IPS-11a (cell line): ENCODE results near the gene GPN2.
"Not testable (repeated sequence)": the region's sequence is repeated elsewhere in the genome, so short reads cannot be mapped to it uniquely, and the experiment has no call there.

Source experiments
- H3K4me3 ChIP-seq: one replicate; pipeline ENCODE4 v1.5.1; 2013; ENCODE audit warnings: low read depth, low read length, control low read depth

The GPN2 gene

DNA sequence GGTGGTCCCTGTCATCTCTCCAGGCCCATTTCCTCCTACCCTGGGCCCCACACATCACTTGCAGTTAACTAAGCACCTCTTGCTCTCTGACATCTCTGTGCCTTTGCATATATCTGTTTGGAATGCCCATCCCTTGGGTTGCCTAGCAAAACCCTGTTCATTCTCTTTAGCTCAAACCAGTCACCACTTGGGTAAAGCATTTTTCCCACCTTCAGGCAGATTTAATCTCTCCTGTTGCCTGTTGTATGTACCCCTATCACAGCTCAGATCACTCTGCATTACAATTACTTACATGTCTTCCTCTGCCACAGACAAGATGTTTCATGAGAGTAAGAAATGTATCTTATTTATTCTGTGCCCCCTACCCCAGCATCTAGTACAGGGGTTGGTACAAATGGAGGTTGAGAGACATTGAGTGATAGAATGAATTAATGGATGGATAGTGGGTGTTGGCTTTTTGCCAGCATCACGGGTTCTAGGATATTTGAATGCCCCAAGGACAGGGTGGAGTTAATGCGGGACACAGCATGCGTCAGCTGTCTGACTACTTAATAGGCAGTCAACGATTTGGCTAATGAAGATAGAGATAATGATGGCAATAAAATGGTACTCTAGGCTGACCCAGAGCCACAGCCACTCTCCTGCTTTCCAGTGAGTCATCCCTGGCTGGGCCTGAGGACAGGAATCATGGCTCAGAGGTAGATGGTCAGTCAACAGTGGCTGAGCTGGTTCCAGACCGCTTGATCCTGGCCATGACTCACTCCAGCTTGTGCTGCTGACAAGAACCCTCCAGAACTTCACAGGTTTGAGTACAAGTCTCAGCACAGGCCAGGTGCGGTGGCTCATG, 17.2 kb upstream of the GPN2 start:
- no peak overlapping the region for H3K4me3 ChIP-seq

DNA sequence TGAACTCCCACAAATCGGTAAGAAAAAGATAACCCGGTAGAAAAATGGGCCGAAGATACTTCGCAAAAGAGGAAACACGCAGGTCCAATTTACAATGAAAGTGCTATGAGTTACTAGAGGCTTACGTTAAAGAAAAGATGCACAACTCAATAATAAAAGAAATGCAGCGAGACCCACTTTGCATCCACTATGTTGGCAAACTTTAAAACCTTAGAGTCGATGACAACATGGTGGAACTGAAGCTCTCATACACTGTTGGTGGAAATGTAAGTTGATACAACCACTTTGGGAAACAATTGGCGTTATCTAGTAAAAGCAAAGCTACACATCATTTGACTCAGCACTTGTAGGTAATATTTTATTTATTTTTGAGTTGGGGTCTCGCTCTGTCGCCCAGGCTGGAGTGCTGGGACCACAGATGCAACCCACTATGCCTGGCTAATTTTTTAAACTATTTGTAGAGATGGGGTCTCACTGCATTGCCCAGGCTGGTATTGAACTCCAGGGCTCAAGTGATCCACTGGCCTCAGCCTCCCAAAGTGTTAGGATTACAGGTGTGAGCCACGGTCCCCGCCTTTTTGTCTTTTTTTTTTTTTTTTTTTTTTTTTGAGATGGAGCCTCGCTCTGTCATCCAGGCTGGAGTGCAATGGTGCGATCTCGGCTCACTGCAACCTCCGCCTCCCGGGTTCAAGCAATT, 10.9 kb upstream of the GPN2 start:
- H3K4me3 ChIP-seq: peak overlapping the region; percentile 95

- peak within 1 kb of the TSS; percentile 95 for H3K4me3 ChIP-seq
These were observed 10.1 kb upstream of the GPN2 start, which contains the start of gene GPATCH3 for GRCh38 chr1:26900001-26900814. TSS of gene GPATCH3 (minus strand) at chr1:26900467. CDS start at chr1:26900442, 25 bp downstream.

DNA sequence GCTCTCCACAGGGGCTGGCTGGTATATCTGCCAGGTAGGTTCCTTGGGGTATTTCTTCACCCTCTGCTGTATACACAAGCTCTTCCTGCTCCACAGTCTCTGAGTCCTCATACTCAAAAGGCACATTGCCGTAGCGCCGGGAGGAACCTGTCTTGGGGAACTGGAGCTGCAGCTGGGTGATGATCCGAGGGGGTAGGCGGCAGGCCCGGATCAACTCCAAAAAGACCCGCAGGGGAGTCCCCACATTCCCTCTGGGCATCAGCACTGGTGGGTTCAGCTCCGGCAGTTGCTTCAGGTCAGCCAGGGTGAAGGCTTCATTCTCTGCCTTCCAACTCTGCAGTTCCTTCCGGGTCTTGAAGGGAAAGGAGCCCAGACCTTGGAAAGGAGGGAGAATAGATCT, 7.3 kb upstream of the GPN2 start:
- H3K4me3 ChIP-seq: no peak overlapping the region

DNA sequence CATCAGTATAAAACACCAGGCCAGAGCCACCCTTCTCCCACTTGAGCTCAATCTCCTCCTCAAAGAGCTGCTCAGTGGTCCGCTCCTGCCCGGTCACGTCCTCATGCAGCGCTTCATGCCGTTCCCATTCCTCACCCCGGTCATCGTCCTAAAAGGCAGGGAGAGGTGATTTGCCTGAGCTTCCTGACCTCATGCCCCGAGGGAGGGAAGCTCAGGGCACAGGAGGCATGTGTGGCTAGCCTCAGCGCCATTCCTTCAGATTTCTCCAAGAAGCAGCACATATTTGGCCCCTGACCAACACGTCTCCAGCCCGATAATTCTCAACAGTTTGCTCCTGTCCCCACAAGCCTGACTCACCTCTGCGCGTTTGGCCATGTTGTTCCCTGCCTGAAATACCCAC, 4.2 kb upstream of the GPN2 start:
- no peak overlapping the region for H3K4me3 ChIP-seq

GRCh38 chr1:26890467-26890796, 349 bp upstream of the GPN2 start:
- peak overlapping the region; percentile 75 for H3K4me3 ChIP-seq

GRCh38 chr1:26888231-26888630, 1.9 kb downstream of the GPN2 start:
- no peak overlapping the region for H3K4me3 ChIP-seq

GRCh38 chr1:26887125-26887524, 3.0 kb downstream of the GPN2 start:
- no peak overlapping the region for H3K4me3 ChIP-seq

DNA sequence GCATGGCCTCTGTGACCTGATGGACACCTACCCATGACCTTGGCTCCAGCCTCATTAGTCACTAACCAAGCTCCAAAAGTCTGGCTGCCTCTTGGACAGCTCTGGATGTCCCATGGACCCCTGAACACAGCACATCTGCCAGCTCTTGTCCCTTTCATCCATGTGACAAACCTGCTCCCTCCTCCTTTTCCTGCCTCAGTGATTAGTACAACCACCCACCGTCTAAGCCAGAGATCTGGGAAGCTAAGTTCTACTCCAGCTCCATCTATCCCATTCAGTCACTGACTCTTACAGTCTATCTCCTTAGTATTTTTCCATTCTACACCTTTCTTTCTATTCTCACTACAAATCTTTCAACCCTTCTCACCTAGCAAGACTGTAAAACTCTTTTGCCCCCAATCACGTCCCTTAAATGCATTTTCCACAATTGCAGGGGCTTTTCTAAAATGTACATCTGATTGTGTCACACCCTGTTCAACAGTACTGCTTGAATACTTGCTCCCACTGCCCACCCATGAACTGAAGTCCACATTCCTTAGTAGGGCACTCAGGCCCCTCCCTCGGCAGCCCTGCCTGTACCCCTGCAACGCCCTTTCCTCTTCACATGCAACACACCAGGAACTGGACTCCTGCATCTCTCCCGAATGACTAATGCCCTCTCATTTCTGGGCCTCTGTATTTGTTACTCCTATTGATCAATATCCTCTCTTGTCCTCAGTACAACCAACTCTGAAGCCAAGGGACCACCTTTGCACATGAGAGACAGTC, 7.2 kb downstream of the GPN2 start:
- H3K4me3 ChIP-seq: no peak overlapping the region

DNA sequence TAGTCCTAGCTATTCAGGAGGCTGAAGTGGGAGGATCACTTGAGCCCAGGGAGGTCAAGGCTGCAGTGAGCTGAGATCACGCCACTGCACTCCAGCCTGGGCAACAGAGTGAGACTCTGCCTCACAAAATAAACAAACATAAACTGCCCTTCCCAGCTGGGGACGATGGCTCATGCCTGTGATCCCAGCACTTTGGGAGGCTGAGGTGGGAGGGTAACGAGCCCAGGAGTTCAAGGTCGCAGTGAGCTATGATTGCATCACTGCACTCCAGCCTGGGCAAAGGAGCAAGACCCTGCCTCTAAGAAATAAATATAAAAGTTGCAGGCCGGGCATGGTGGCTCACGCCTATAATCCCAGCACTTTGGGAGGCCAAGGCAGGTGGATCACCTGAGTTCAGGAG, 8.5 kb downstream of the GPN2 start:
- H3K4me3 ChIP-seq: not testable (repeated sequence)

DNA sequence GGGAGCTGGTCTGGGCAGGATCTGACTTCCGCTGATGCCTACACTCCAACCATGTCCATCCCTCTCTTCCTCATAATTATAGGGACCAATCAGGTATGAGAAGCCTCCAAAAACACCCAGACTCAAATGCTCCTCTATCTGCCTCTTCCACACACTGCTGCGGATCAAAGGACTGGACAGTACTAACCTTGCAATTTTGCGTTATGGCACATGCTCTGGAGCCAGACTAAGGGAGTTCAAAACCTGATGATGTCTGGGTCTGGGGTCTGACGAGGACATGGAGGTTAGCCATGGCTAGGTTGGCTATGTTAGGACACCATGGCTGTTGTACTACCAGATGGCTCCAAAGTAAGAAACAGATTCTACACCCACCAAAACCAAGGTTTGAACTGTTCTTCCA, 10.3 kb downstream of the GPN2 start:
- no peak overlapping the region for H3K4me3 ChIP-seq

DNA sequence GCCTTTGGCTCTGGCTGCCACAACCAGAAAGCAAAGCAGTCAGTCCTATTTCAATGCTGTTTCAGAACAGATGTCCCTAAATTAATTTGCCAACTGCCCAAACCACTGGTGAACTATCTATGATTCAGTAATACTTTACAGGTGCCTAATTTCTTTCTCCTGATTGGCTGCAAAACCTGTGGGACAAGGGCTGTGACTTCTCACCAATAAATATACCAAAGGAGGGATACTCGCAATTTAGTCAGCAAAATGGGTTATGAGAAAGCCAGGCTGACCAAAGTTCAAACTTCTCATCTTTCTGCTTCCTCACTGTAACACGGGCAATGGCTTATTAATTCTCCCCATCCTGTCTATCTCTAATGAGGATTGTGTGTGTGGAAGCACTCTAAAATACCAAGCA, 12.8 kb downstream of the GPN2 start:
- no peak overlapping the region for H3K4me3 ChIP-seq

GRCh38 chr1:26874896-26875295, 15.2 kb downstream of the GPN2 start:
- H3K4me3 ChIP-seq: no peak overlapping the region

DNA sequence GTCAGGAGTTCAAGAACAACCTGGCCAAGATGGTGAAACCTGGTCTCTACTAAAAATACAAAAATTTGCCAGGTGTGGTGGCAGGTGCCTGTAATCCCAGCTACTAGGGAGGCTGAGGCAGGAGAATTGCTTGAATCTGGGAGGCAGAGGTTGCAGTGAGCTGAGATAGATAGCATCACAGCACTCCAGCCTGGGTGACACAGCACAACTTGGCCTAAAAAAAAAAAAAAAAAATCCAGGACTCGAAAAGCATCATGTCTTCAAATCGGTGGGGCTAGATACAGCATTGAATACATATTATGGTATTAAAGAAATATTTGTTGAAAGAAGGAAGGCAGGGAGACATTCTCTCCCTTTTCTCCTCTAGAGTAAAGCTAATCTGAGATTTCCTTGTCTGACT, 17.0 kb downstream of the GPN2 start:
- H3K4me3 ChIP-seq: not testable (repeated sequence)

- peak overlapping the region; percentile 56 for H3K4me3 ChIP-seq
These were observed 25.2 kb downstream of the GPN2 start for GRCh38 chr1:26864610-26865480.

DNA sequence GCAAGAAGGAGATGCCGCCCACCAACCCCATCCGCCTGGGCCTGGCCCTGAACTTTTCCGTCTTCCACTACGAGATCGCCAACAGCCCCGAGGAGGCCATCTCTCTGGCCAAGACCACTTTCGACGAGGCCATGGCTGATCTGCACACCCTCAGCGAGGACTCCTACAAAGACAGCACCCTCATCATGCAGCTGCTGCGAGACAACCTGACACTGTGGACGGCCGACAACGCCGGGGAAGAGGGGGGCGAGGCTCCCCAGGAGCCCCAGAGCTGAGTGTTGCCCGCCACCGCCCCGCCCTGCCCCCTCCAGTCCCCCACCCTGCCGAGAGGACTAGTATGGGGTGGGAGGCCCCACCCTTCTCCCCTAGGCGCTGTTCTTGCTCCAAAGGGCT, 26.4 kb downstream of the GPN2 start:
- no peak overlapping the region for H3K4me3 ChIP-seq

DNA sequence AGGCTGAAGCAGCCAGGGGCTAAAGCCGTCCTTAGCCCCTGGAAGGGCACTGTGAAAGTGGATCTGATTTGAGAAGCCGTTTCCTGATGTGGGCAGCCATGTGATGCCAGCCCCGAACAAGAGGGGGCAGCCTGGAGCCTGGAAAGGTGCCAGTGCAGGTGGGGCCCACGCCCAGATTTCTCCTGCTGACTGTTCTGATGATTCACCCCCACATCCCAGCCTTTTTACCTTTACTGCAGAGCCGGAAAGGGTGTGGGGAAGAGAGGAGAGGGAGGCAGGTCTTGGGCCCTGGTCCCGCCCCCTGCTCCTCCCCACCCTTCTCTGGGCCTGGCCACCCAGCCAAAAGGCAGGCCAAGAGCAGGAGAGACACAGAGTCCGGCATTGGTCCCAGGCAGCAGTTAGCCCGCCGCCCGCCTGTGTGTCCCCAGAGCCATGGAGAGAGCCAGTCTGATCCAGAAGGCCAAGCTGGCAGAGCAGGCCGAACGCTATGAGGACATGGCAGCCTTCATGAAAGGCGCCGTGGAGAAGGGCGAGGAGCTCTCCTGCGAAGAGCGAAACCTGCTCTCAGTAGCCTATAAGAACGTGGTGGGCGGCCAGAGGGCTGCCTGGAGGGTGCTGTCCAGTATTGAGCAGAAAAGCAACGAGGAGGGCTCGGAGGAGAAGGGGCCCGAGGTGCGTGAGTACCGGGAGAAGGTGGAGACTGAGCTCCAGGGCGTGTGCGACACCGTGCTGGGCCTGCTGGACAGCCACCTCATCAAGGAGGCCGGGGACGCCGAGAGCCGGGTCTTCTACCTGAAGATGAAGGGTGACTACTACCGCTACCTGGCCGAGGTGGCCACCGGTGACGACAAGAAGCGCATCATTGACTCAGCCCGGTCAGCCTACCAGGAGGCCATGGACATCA, 27.1 kb downstream of the GPN2 start, which contains the start of gene SFN:
TSS of gene SFN (plus strand) at position 369 of the 904 bp plus-strand sequence. CDS start at position 433, 64 bp downstream.
- no peak within 1 kb of the TSS for H3K4me3 ChIP-seq

DNA sequence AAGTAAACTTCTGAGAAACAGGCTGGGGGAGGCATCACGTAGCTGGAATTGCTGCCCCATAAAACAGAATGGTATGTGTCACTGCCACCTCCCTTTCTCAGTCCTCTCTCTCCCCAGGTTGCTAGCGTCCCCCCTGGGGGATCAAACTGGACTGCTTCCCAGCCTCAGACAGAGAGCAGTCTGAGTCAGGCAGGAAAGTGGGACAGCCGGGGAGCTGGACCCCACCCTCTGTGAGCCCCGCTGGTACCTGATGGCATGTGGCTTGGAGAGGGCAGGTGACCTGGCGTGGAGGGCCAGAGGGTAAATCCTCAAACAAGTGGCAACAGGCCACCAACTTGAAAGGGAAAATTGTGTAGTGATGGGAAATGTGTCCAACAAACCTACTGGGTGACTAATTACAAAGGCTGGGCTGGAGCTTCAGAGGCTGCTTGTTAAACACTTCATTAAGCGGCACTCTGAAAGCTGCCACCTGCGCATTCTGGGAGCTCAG, 28.1 kb downstream of the GPN2 start:
- H3K4me3 ChIP-seq: no peak overlapping the region

GRCh38 chr1:26861286-26861701, 28.8 kb downstream of the GPN2 start:
- no peak overlapping the region for H3K4me3 ChIP-seq
